G401.6 (cell line): ENCODE results near the gene CKM.
"Not testable (repeated sequence)": the region's sequence is repeated elsewhere in the genome, so short reads cannot be mapped to it uniquely, and the experiment has no call there.

Experiments
- FAIRE-seq: peaks from 2 replicates; lab custom pipeline; 2012; peaks lifted over from hg19 to GRCh38; lab: Jason Lieb, UNC

CKM gene

DNA sequence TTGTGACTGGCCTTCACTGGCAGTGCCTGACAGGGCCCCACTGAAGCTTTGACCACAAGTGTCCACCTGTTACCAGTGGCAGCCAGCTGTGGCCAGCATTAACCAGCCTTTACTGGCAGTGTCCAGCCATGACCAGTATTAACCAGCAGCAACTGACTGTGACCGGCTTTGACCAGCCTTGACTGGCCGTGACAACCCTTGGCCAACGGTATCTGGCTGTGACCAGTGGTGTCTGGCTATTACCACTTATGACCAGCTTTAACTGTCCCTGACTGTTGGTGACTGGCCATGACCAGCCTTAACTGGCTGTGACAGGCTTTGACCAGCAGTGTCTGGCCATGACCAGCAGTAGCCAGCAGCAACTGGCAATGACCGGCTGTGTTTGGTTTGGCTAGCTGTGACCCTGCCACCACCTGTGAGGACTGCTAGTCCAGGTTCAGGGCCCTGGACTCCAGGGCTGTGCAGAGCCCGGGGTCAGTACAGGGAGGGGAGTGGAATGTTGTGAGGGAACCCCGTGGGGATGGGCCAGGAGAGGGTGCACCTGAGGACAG lies 32.2 kb downstream of the CKM start:
- no peak for FAIRE-seq

DNA sequence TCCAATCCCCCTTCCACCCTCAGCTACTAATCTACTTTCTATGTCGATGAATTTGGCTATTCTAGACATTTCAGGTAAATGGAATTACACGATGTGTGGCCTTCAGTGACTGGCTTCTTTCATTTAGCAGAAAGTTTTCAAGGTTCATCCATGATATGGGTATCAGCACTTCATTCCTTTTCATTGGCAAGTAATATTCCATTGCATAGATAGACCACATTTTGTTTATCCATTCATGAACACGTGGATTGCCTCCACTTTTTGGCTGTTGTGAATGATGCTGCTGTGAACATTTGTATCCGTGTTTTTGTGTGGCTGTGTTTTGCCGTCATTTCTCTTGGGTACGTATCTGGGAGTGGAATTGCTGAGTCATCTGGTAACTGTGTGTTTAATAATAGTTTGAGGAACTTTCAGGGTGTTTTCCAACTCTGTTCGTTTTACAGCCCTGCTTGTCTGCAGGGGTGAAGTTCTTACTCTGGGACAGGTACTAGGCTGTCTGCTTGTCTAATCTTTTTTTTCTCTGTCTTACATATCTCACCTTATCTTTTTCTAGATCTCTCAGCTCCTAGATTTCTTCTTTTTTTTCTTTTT lies 39.1 kb downstream of the CKM start:
- no peak for FAIRE-seq

DNA sequence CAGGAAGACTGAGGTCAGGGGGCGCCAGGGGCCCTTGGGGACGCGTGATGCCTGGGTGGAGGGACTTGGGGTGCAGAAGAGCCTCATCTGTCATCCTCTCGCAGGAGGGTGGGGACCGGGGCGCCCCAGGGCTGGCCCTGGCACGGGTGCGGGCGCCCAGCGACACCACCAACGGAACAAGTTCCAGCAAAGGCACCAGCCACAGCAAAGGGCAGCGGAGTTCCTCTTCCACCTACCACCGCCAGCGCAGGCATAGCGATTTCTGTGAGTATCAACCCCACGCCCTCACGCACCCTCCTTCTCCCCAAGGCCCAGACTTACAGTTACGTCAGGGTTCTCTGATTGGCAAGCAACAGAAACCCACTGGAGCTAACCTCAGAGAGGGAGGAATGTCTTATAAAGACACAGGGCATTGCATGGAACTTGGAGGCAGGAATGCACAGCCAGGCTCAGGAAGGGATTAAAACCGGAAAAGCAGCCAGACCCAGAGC lies 42.2 kb downstream of the CKM start:
- FAIRE-seq: no peak

DNA sequence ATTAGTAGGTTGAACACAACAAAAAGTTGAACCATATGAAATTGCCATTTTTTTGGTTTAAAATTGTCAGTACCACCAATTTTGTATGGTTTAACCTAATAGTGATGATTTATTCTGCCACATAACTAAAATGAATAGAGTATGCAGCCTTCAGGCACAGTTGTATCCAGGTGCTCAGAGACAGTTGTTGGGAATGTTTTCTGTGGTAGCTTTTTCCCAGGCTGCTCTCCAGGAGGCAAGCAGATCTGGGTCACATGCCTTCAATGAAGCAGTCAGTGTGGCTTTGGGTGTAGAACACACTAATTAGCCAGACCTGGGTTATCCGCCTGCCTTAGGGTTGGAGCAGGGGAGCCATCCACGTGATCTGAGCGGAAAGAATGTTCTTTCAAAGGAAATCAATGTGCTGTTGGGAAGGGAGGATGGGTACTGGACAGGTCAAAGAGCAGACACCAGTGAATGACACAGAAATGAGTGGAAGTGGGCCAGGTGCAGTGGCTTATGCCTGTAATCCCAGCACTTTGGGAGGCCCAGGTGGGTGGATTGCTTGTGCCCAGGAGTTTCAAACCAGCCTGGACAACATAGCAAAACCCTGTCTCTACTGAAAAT lies 43.0 kb downstream of the CKM start:
- FAIRE-seq: no peak

DNA sequence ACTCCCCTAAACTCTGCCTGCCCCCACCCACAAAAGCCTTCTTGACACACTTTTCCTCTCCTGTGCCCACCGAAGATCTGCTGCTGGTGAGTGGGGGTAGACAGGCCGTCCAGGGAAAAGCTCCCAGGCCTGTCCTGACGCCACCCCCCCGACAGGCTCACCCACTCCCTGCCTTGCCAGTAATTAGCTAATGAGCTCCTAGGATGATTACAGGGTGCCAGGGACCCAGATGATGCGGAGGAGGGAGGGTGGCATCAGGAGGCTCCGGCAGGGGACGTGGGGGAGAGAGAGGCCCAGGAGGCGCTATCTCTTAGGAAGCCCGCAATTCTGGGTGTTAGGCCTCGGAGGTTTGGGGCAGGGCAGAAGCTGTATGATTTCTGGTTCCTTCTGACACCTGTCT lies 44.6 kb downstream of the CKM start:
- FAIRE-seq: no peak

DNA sequence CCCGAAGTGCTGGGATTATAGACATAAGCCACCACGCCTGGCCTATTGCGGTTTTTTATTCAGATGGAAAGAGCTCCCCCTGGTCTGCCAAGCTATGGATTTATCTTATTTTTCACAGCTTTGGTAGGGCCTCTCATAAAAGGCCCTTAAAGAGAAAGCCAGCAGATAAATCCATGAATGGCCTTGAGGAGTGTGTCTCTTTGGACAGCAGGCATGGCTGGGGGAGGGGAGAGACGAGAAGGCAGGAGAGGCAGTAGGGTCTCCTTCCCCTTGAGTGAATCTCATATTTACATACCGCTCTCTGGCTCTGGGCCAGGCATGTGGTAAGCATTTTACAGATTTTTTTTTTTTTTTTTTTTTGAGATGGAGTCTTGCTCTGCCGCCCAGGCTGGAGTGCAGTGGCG lies 46.4 kb downstream of the CKM start:
- FAIRE-seq: no peak

DNA sequence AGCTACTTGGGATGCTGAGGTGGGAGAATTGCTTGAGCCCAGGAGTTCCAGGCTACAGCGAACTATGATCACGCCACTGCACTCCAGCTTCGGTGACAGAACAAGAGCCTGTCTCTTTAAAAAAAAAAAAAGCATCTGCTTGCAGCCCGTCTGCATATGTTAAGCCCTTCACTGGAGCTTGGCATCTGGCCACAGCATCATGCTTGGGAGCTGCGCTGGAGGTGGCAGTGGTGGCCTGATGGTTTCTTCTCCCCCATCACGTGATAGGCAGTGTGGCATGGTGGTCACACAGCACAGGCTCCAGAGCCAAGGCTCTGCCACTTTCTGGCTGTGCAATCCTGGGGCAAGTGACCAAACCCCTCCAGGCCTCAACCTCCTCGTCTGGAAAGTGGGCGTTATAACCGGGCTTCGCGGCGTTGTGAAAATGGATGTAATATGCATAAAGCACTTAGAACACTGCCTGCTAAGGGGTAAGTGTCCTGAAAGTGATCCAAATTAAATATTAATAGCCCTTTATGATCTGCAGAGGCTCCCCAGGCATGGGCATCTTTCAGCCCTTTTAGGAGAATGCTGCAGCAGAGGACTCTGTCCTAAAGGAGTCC lies 47.2 kb downstream of the CKM start:
- no peak for FAIRE-seq

DNA sequence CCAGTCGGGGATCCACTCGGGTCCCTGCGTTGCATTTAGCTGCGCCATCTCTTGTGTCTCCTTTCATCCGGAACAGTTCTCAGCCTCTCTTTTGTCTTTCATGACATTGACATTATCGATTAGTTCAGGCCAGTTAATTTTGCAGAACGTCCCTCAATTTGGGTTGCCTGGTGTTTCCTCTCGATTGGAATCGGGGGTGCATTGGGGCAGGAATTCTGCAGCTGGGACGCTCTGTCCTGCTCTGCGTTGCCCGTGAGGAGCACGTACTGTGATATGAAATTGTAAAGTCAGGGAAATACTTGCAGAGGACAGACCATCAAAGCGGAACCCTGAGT lies 49.2 kb downstream of the CKM start:
- FAIRE-seq: no peak

DNA sequence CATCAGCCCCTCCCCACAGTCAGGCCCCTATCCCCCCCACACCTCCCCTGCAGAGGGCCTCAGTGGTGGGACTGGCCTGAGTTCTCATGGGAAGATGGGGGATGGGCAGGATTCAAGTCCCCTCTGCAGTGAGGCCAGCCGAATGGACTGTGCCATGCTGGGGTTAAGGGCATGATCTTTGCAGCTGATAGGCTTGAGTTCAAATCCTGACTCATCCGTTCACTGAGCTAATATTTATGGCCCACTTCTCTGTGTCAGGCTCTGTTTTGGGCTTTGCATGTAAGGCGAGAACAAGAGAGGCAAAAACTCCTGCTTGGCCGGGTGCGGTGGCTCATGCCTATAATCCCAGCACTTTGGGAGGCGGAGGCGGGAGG lies 51.0 kb downstream of the CKM start:
- FAIRE-seq: no peak

DNA sequence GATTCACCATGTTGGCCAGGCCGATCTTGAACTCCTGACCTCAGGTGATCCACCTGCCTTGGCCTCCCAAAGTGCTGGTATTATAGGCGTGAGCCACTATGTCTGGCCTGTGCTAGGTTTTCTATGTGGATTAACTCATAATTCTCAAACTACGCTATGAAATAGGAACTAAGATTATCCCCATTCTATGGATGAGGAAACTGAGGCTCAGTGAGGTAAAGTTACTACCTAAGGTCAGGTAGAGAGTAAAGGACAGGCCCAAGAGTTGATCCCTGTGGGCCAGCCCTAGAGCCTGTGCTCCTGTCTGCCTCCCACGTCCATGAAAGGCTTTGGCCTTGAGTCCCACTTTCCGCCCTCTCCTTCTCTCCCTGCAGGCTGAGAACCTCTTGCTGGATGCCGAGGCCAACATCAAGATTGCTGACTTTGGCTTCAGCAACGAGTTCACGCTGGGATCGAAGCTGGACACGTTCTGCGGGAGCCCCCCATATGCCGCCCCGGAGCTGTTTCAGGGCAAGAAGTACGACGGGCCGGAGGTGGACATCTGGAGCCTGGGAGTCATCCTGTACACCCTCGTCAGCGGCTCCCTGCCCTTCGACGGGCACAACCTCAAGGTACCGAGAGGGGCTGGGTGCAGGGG lies 51.5 kb downstream of the CKM start:
- no peak for FAIRE-seq

DNA sequence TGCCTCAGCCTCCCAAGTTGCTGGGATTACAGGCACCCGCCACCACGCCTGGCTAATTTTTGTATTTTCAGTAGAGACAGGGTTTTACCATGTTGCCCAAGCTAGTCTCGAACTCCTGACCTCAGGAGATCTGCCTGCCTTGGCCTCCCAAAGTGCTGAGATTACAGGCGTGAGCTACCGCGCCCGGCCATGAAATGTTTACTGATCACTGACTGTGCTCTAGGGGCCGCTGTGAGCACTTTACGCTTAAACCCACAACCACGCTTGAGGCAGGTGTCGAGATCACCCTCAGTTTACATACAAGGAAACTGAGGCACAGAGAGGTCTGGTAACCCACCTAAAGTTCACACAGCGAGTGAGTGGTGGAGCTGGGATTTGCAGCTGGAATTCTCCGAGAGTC lies 52.7 kb downstream of the CKM start:
- FAIRE-seq: not testable (repeated sequence)

DNA sequence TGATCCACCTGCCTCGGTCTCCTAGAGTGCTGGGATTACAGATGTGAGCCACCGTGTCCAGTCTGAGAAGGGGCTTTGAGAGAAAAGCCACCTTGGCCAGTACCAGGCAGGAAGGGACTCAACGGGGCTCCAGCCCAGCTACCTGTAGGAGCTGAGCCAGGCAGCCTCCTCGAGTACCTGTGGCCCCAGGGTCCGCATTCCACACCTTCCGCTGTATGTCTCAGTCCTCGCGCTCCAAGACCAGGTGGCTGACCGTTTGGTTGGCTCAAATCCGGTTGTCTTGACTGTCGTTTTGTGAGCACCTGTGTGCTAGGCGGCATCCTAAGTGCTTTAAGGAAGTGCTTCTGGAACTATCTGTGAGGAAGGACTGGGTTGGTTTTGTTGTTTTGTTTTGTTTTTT lies 55.4 kb downstream of the CKM start:
- no peak for FAIRE-seq

DNA sequence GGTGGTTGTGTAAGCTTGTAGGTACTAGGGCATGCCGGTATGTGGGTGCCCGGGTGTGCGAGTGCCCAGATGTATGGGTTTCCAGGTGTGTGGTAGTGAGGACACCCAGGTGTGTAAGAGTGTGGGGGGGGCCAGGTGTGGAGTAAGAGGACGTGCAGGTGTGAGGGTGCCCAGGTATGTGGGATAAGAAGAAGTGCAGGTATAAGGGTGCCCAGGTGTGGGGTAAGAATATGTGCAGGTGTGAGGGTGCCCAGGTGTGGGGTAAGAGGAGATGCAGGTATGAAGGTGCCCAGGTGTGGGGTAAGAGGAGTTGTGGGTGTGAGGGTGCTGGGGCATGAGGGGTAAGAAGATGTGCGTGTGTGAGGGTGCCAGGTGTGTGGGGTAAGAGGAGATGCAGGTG lies 57.3 kb downstream of the CKM start:
- FAIRE-seq: no peak

DNA sequence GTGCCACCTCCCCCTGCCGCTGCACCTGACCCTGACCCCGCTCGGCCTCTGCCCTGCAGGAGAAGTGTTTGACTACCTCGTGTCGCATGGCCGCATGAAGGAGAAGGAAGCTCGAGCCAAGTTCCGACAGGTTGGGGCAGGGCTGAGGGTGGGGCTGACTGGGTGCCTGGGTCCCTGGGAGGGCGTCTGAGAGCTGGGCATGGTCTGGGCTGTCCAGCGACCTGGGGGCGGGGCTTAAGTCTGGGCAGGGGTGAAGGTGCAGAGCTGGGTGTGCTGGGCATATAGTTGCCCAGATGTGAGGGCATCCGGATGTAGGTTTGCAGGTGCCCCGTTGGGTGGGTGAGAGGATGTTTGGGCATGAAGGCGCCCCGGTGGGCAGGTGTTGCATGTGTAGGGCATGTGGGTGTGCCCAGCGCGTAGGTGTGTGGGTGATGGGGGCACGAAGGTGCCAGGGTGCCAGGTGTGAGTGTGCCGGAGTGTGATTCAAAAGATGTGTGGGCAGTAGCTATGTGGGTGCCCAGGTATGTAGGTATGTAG lies 57.8 kb downstream of the CKM start:
- no peak for FAIRE-seq

DNA sequence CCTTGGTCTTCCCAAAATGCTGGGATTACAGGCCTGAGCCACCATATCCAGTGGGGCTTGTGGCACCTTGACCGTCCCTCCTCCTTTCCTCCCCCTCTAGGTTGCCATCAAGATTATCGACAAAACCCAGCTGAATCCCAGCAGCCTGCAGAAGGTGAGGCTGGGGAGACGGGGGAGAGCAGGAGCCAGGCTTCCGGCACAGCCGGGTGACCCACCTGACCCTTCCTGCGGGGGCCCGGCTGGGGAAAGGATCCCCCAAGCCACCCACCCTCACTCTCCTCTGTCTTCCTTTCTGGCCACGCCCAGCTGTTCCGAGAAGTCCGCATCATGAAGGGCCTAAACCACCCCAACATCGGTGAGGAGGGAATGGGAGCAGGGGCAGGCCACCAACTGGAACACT lies 59.7 kb downstream of the CKM start:
- no peak for FAIRE-seq

DNA sequence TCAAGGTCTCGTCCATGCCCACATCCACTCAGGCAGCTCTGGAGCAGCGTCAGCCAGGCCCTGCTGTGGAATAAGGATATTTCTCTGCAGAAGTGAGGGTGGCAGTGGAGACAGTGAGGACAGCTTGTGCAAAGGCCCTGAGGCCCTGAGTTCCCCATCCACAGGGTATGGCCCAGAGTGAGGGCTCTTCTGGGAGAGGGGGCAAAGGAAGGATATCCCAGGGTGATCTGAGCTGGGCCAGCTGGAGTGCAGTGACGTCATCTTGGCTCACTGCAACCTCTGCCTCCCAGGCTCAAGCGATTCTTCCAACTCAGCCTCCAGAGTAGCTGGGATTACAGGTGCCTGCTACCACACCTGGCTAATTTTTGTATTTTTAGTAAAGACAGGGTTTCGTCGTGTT lies 60.1 kb downstream of the CKM start:
- no peak for FAIRE-seq

DNA sequence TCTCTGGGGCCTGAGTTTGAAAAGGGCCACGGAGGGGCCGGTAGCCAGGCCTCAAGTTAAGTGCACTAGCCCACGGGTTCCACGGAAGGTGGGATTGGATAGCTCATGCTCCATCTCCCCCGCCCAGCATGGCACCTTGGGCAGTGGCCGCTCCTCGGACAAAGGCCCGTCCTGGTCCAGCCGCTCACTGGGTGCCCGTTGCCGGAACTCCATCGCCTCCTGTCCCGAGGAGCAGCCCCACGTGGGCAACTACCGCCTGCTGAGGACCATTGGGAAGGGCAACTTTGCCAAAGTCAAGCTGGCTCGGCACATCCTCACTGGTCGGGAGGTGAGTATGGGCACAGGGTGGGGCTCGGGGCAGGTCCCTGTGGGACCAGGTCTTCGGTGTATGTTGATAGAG lies 63.8 kb downstream of the CKM start:
- FAIRE-seq: no peak

DNA sequence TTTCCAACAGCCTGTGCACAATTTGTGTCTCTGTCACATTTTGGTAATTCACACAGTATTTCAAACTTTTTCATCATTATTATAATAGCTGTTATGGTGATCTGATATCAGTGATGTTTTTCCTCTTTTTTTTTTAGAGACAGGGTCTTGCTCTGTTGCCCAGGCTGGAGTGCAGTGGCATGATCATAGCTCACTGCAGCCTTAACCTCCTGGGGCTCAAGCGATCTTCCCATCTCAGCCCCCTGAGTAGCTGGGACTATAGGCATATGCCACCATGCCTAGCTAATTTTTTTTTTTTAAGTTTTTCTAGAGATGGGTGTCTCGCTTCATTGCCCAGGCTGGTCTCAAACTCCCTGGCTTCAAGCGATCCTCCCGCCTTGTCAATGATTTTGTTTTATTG lies 65.8 kb downstream of the CKM start:
- FAIRE-seq: no peak
